OCI-LY1 (cell line): Measurements from ENCODE around the gene NUDCD3.

Source experiments
- H2AFZ ChIP-seq: fragments of 200-600 bp; sonication (generic), shearing (Covaris generic); 2 replicates; pipeline ENCODE4 v1.6.0; 2014; ENCODE audit warnings: antibody characterized with exemption, mild to moderate bottlenecking, low read length
- H3F3A ChIP-seq: fragments of 200-600 bp; sonication (generic), shearing (Covaris generic); 2 replicates; pipeline ENCODE4 v1.6.0; 2014; ENCODE audit warnings: mild to moderate bottlenecking, antibody characterized with exemption, low read length, moderate library complexity; ENCODE audit not compliant: insufficient read depth
- H3K27ac ChIP-seq: fragments of 200-600 bp; sonication (generic); 2 replicates; pipeline ENCODE4 v1.5.1; 2014; ENCODE audit warnings: low read length, mixed run types, mild to moderate bottlenecking, low read depth; ENCODE audit not compliant: poor library complexity, severe bottlenecking
- H3K27me3 ChIP-seq: fragments of 200-600 bp; sonication (generic); 2 replicates; pipeline ENCODE4 v1.6.0; 2014; ENCODE audit warnings: antibody characterized with exemption, mild to moderate bottlenecking, low read length, moderate library complexity; ENCODE audit not compliant: insufficient read depth
- H3K36me3 ChIP-seq: fragments of 200-600 bp; sonication (generic); 2 replicates; pipeline ENCODE4 v1.6.1; 2014; ENCODE audit warnings: mild to moderate bottlenecking, antibody characterized with exemption, low read length, moderate library complexity, mixed read lengths; ENCODE audit not compliant: insufficient read depth
- H3K4me1 ChIP-seq: fragments of 200-600 bp; sonication (generic); 2 replicates; pipeline ENCODE4 v1.5.1; 2014; ENCODE audit warnings: mild to moderate bottlenecking, low read length, moderate library complexity; ENCODE audit not compliant: insufficient read depth, severe bottlenecking
- H3K4me2 ChIP-seq: fragments of 200-600 bp; sonication (generic), shearing (Covaris generic); 2 replicates; pipeline ENCODE4 v1.6.1; 2014; ENCODE audit warnings: low read length
- H3K4me3 ChIP-seq: fragments of 200-600 bp; sonication (generic); 2 replicates; pipeline ENCODE4 v1.5.1; 2014; ENCODE audit warnings: low read length, low read depth, mild to moderate bottlenecking, mixed read lengths; ENCODE audit not compliant: poor library complexity, severe bottlenecking
- H3K79me2 ChIP-seq: fragments of 200-600 bp; shearing (Covaris generic); 2 replicates; pipeline ENCODE4 v1.6.1; 2016; ENCODE audit warnings: mixed run types, low read length, mixed read lengths; ENCODE audit not compliant: insufficient read depth
- H3K9ac ChIP-seq: fragments of 200-600 bp; sonication (generic), shearing (Covaris generic); 2 replicates; pipeline ENCODE4 v1.6.1; 2014; ENCODE audit warnings: mild to moderate bottlenecking, low read length, mixed read lengths
- H3K9me2 ChIP-seq: fragments of 200-600 bp; sonication (generic), shearing (Covaris generic); 2 replicates; pipeline ENCODE4 v1.6.1; 2014; ENCODE audit warnings: low read depth, mild to moderate bottlenecking, low read length, mixed read lengths
- H3K9me3 ChIP-seq: fragments of 200-600 bp; shearing (Covaris generic); 2 replicates; pipeline ENCODE4 v1.6.1; 2014; ENCODE audit warnings: low read length, mixed read lengths
- H4K20me1 ChIP-seq: fragments of 200-600 bp; sonication (generic), shearing (Covaris generic); 2 replicates; pipeline ENCODE4 v1.6.0; 2016; ENCODE audit warnings: mild to moderate bottlenecking, low read length; ENCODE audit not compliant: insufficient read depth
- CTCF ChIP-seq: fragments of 200-600 bp; sonication (generic), shearing (Covaris generic); IDR thresholded peaks from 2 replicates; pipeline ENCODE4 v1.5.1; 2017; ENCODE audit warnings: mild to moderate bottlenecking, antibody characterized with exemption, low read length, moderate library complexity, mixed read lengths
- EZH2 ChIP-seq: fragments of 200-600 bp; sonication (generic), shearing (Covaris generic); IDR thresholded peaks from 2 replicates; pipeline ENCODE4 v1.8.0; 2017; ENCODE audit warnings: borderline replicate concordance, mixed run types, mild to moderate bottlenecking, antibody characterized with exemption, low read length, moderate library complexity, mixed read lengths

The NUDCD3 gene

GRCh38 chr7:44533301-44534055, 43.0 kb upstream of the NUDCD3 start:
- H3K79me2 ChIP-seq: no peaks in the 10 kb centered on the region

DNA sequence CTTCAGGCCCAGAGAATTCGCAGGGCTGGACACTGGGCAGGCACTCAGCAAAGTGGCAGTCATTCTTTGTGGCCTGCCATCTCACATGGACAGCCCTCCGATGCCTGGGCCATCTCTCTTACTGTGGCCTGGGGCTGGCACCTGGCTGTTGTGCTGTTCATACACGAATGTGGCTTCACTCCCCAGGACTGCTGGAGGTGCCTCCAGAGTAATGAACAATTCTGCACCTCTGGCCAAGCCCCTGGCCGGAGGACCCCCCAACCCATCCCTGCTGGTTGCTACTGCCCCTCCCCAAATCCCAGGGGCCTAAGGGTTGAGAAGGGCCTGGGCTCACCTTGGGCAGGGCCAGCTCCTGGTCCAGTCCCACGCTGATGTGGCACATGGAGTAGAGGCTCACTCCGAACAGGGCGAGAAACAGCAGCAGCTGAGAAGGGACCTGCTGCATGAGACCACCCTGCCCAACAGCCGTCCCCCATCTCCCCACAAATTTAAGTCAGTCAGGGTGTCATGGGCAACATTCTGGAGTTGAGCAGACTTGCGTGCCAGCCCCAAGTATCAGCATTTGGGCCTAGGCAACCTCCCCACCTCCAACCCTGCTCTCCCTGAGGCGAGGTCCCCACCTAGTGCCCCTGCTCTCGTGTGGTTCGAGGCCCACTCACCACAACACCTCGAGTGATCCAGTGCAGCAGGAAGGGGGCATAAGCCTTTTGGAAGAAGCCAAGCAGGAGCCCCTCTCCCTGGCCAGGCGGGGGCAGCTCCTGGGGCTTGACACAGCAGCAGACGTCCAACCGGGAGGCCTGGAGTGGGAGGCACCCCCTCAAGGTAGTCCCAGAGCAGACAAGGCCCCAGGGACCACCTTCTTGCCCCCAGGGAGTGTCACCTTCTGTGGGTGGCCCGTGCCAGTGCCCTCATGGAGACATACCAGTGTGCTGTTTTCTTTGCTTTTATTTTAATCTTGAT, 41.2 kb upstream of the NUDCD3 start:
- Histone ChIP-seq H3K4me3 (no peak overlapping the region), H3K4me1 (no peaks in the 10 kb centered on the region), H3K9me2 (no peaks in the 10 kb centered on the region), H3K79me2 (no peaks in the 10 kb centered on the region), H3K36me3 (no peaks in the 10 kb centered on the region), H3K9ac (no peak overlapping the region), H2AFZ (no peak overlapping the region), H3K4me2 (no peak overlapping the region), H3F3A (no peaks in the 10 kb centered on the region), H3K9me3 (no peaks in the 10 kb centered on the region), H3K27ac (no peak overlapping the region), H4K20me1 (no peaks in the 10 kb centered on the region), H3K27me3 (no peaks in the 10 kb centered on the region; the same call in 1 of the 2 replicates)
- TF ChIP-seq CTCF: no peak

More at GRCh38 chr7:44533301-44534055, 43.0 kb upstream of the NUDCD3 start:
- Histone ChIP-seq H3K4me2 (no peak overlapping the region), H3K9me3 (no peaks in the 10 kb centered on the region), H3K9ac (no peak overlapping the region), H4K20me1 (no peaks in the 10 kb centered on the region), H3F3A (no peaks in the 10 kb centered on the region), H3K9me2 (no peaks in the 10 kb centered on the region), H3K4me1 (no peaks in the 10 kb centered on the region), H2AFZ (no peak overlapping the region), H3K36me3 (no peaks in the 10 kb centered on the region), H3K4me3 (no peak overlapping the region), H3K27me3 (no peaks in the 10 kb centered on the region; the same call in 1 of the 2 replicates), H3K27ac (no peak overlapping the region)
- no peak for TF ChIP-seq EZH2
- TF ChIP-seq CTCF: no peak

GRCh38 chr7:44530990-44531389, 40.5 kb upstream of the NUDCD3 start:
- TF ChIP-seq CTCF (no peak), EZH2 (no peak)
- H3K9me3 ChIP-seq: no peaks in the 10 kb centered on the region
- no peaks in the 10 kb centered on the region for H3K79me2 ChIP-seq
- no peak overlapping the region for H3K4me2 ChIP-seq
- H4K20me1 ChIP-seq: no peaks in the 10 kb centered on the region
- H3K9ac ChIP-seq: no peak overlapping the region
- H3K27ac ChIP-seq: no peak overlapping the region
- H3F3A ChIP-seq: no peaks in the 10 kb centered on the region
- no peaks in the 10 kb centered on the region for H3K4me1 ChIP-seq
- H3K36me3 ChIP-seq: no peaks in the 10 kb centered on the region
- no peaks in the 10 kb centered on the region for H3K9me2 ChIP-seq
- no peaks in the 10 kb centered on the region; the same call in 1 of the 2 replicates for H3K27me3 ChIP-seq
- H3K4me3 ChIP-seq: no peak overlapping the region
- H2AFZ ChIP-seq: no peak overlapping the region
